Gastroesophageal sphincter (tissue), 3 donors: ENCODE measurements around the gene CTDSPL2.

Experiments
- POLR2AphosphoS5 ChIP-seq: sonication (generic); formaldehyde crosslinking; IDR thresholded peaks from one replicate; pipeline ENCODE4 v1.6.1; 2017; ENCODE audit warnings: antibody characterized with exemption
- TF ChIP-seq, protein P1 (sequence below), 4 experiments: fragments of 200-600 bp in 2 of 4; fragments of 450-650 bp in 2 of 4; sonication (generic) in 1 of 4; IDR thresholded peaks; one replicate each; pipeline ENCODE4 v1.5.1; 2017 to 2019; ENCODE audit warnings: antibody characterized with exemption in 4 of 4, mild to moderate bottlenecking in 2 of 4, moderate library complexity in 2 of 4

DNA sequence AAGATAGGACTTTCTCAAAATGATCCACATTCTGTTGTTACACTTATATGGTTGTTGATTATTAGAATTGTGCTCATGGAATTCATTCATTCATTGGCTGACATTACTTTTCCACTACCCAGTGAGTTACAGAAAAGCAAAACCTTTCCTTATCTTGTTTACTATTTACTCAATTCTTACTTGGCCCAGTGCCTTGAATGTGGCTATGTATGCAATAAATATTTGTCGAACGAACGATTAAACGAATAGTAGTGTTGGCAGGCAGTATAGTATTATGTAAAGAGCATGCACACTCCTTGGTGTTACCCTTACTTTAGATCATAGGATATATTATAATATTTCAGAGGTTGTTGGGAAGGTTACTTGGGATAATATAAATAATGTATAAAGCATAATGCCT, 31.0 kb downstream of the CTDSPL2 start:
- TF ChIP-seq, protein P1, sequence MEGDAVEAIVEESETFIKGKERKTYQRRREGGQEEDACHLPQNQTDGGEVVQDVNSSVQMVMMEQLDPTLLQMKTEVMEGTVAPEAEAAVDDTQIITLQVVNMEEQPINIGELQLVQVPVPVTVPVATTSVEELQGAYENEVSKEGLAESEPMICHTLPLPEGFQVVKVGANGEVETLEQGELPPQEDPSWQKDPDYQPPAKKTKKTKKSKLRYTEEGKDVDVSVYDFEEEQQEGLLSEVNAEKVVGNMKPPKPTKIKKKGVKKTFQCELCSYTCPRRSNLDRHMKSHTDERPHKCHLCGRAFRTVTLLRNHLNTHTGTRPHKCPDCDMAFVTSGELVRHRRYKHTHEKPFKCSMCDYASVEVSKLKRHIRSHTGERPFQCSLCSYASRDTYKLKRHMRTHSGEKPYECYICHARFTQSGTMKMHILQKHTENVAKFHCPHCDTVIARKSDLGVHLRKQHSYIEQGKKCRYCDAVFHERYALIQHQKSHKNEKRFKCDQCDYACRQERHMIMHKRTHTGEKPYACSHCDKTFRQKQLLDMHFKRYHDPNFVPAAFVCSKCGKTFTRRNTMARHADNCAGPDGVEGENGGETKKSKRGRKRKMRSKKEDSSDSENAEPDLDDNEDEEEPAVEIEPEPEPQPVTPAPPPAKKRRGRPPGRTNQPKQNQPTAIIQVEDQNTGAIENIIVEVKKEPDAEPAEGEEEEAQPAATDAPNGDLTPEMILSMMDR (IDR thresholded peaks at IDR 0.05), result no peak
- no peak for TF ChIP-seq POLR2AphosphoS5
